ENCODE measurements around the gene TRIO.

The TRIO gene

DNA sequence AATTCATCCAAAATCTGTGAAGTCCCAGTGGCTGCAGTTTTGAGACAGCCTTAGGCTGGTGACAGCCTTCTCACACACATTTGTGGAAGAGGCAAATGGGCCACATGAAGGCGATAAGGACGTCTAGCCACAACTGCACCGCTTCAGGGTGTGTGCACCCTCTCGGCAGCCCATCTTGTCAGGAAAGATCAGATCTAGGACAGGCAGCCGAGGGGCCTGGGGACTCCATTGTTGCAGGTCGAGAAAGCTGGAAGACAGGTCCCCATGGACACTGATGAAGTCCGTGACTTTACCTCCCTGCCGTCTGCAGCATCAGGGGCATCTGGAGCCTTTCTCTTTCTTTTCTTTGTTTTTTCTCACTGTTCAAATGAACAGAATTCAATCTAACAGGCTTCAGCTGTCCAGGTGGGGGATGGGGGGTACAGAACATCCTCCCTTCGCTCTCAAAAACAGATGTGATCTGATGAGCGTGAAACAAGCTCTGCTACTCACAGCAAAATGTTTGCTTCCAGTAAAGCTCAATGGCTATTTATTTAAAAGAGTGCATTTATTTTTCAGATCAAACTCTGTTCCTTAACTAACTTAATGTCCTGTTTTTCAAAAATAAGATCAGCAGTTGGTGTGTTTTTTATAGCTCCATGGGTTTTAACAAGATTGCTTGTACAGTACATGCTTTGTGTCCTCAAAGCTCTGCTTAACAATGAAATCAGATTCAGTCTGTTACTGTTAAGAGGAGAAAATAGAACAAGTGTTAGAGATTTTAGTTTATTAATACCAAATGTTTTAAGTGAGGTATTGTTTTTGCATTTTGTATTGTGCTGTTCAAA is 326.6 kb downstream of the TRIO start:
- no peak overlapping the region for H3K4me3 ChIP-seq (ENCODE audit: low read depth, low read length)
- no peak for TF ChIP-seq CTCF (IDR thresholded peaks at IDR 0.05; ENCODE audit: low read depth, low read length, missing control alignments)
- no peak for DNase-seq (ENCODE audit: low read depth)
- in situ Hi-C loops (cut with HindIII; ENCODE audit: low sequenced_read_pairs): loop anchor here (5.0 kb wide), 1 partner anchor 82 kb away; no protein-coding TSS in a partner anchor

DNA sequence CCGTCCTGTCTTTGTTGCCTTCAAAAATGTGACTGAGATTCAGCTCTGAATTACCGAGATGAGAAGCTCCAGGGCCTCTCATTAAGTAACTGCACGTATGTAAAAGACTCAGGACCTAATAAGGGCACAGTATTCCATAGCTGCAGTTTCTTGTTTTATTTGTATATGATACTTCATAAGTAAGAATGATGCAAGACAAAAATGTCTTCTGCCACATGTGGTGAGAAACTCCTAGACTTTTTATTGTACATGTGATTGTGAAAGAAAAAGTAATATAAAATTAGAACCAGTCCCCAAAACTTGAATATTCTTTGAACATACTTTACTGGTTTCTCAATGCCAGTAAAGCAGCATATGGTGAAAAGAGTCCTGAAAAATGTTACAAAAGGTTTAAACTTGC is 328.4 kb downstream of the TRIO start:
- H3K4me3 ChIP-seq (ENCODE audit: low read depth, low read length): no peak overlapping the region
- no peak for DNase-seq (ENCODE audit: low read depth)
- in situ Hi-C loops (cut with HindIII; ENCODE audit: low sequenced_read_pairs): loop anchor here (5.0 kb wide), 1 partner anchor 84 kb away; no protein-coding TSS in a partner anchor
- TF ChIP-seq CTCF (IDR thresholded peaks at IDR 0.05; ENCODE audit: low read depth, low read length, missing control alignments): no peak

DNA sequence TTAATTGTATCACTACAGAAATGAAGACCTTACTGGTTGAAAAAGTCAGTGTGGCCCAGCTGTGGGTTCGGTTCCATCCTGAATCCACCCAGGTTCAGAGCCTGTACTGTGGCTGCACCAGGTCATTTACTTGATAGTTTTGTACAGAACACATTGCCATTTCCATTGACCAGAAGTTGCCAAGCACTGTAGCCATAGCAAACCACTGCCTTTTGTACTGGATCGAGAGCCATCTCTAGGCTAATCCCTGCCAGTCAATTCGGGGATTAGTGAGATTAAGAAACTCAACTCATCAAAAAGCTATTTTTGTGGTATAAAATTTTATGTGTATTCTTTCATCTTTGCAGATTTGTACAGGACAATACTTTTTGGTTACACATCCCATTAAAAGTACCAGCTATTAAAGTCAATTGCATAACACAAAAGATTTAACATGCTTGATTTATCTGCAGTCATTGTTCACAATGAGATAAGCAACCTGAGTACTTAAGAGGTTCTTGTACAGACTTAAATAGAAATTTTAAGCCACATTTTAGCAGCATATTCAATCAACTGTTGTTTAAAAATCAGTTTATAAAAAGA is 329.9 kb downstream of the TRIO start:
- no peak for TF ChIP-seq CTCF (IDR thresholded peaks at IDR 0.05; ENCODE audit: low read depth, low read length, missing control alignments)
- in situ Hi-C loops (cut with HindIII; ENCODE audit: low sequenced_read_pairs): loop anchor here (5.0 kb wide), 1 partner anchor 86 kb away; no protein-coding TSS in a partner anchor
- DNase-seq (ENCODE audit: low read depth): no peak
- H3K4me3 ChIP-seq (ENCODE audit: low read depth, low read length): no peak overlapping the region

DNA sequence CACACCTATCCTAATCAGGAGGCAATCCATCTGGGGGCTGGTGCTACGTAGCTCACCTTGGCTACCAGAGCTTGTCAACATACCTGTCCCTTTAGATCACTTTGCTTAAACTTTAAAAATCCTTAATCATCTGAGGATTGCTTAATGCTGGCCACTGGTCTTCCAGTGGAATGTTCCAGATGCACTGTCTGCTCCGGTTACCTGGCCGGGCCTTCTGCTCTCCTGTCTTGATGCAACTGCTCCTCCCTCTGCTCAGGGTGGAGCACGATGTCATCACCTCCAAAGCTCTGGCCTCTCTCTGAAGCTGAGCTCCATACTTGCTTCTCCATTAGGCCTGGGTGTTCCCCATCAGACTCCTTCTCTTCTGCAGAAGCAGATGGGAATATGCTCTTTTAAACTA is 331.9 kb downstream of the TRIO start:
- TF ChIP-seq CTCF (IDR thresholded peaks at IDR 0.05; ENCODE audit: low read depth, low read length, missing control alignments): no peak
- no peak for DNase-seq (ENCODE audit: low read depth)
- no peak overlapping the region for H3K4me3 ChIP-seq (ENCODE audit: low read depth, low read length)
- in situ Hi-C loops (cut with HindIII; ENCODE audit: low sequenced_read_pairs): no loop called here

DNA sequence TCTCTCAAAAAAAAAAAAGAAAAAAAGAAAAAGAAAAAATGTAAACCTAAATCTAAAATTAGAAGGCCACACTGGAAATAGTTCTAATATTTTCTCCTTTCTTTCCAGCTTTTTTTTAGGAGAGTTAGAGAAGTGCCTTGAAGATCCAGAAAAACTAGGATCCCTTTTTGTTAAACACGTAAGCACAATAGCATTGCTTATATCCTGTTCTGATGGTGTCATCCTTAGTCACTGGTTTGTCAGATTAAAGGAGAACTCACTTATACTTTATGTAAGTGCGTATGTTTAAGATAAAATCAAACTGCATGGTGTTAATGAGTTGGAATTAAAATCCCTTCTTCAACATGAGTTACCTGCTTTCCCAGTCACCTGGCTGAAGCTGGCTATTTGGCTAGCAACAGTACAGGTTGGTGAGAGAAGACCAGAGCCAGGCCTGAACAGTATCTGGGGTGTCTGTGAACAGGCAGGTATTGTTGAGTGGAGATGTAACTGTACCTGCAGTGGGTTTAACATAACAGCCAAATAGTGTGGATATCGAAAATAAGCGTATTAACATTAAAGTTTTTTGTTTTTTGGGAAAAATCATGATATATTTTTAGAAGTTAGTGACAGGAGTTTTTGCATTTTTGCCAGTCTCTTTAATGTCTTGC is 333.8 kb downstream of the TRIO start:
- in situ Hi-C loops (cut with HindIII; ENCODE audit: low sequenced_read_pairs): no loop called here
- no peak for DNase-seq (ENCODE audit: low read depth)
- H3K4me3 ChIP-seq (ENCODE audit: low read depth, low read length): no peak overlapping the region
- no peak for TF ChIP-seq CTCF (IDR thresholded peaks at IDR 0.05; ENCODE audit: low read depth, low read length, missing control alignments)

GRCh38 chr5:14479143-14479696 is 336.1 kb downstream of the TRIO start:
- in situ Hi-C loops (cut with HindIII; ENCODE audit: low sequenced_read_pairs): no loop called here
- H3K4me3 ChIP-seq (ENCODE audit: low read depth, low read length): no peak overlapping the region
- DNase-seq (ENCODE audit: low read depth): no peak
- no peak for TF ChIP-seq CTCF (IDR thresholded peaks at IDR 0.05; ENCODE audit: low read depth, low read length, missing control alignments)

Data from astrocyte of the cerebellum (primary cell).